ENCODE measurements around the gene GPAT2. TPM values are rescaled to one million over a fixed set of nuclear protein-coding genes. Genes with fewer than 3 reads are reported as not detected.
"Not testable (repeated sequence)": the region's sequence is repeated elsewhere in the genome, so short reads cannot be mapped to it uniquely, and the experiment has no call there.

The GPAT2 gene
- total RNA-seq, 1 experiment from 2014 or later: not detected

- DNase-seq; H3K27me3 ChIP-seq (ENCODE audit: low read length); H3K9me3 ChIP-seq (ENCODE audit: low read length); H4K20me1 ChIP-seq (ENCODE audit: low read length); H3K4me1 ChIP-seq (ENCODE audit: insufficient read depth, low read length); H3K36me3 ChIP-seq (ENCODE audit: low read depth, low read length); POLR2A ChIA-PET (ENCODE audit: unreplicated experiment); H3K27ac ChIP-seq (ENCODE audit: low read length); H3K79me2 ChIP-seq (ENCODE audit: low read length); H3K9ac ChIP-seq (ENCODE audit: low read length); H2AFZ ChIP-seq (ENCODE audit: low read length); H3K4me3 ChIP-seq (ENCODE audit: low read length); H3F3A ChIP-seq (ENCODE audit: low read length, unreplicated experiment); H3K9me2 ChIP-seq (replicated peaks; ENCODE audit: low read length); BruUV-seq (replicated peaks); intact Hi-C loops (cut with micrococcal nuclease); H3K4me2 ChIP-seq (ENCODE audit: low read length); CTCF ChIA-PET: not testable (repeated sequence)
- ATAC-seq: peak; percentile 57
Observed at GRCh38 chr2:96033997-96034396, 719 bp downstream of the GPAT2 start.

GRCh38 chr2:96027725-96028325 lies 6.9 kb downstream of the GPAT2 start:
- H3K9me3 ChIP-seq (ENCODE audit: low read length); H3K4me2 ChIP-seq (ENCODE audit: low read length); H3K9ac ChIP-seq (ENCODE audit: low read length); H3K79me2 ChIP-seq (ENCODE audit: low read length); H3K36me3 ChIP-seq (ENCODE audit: low read depth, low read length); DNase-seq; H2AFZ ChIP-seq (ENCODE audit: low read length); H3K27me3 ChIP-seq (ENCODE audit: low read length); H3K4me3 ChIP-seq (ENCODE audit: low read length); ATAC-seq; H4K20me1 ChIP-seq (ENCODE audit: low read length); CTCF ChIA-PET; H3K9me2 ChIP-seq (replicated peaks; ENCODE audit: low read length); H3F3A ChIP-seq (ENCODE audit: low read length, unreplicated experiment); intact Hi-C loops (cut with micrococcal nuclease); BruUV-seq (replicated peaks); H3K27ac ChIP-seq (ENCODE audit: low read length); POLR2A ChIA-PET (ENCODE audit: unreplicated experiment); H3K4me1 ChIP-seq (ENCODE audit: insufficient read depth, low read length): not testable (repeated sequence)

- ATAC-seq, CTCF ChIA-PET: not testable (repeated sequence)
Observed at GRCh38 chr2:96025755-96026154, 9.0 kb downstream of the GPAT2 start.

GRCh38 chr2:96025194-96025492 lies 9.6 kb downstream of the GPAT2 start:
- Histone ChIP-seq H2AFZ (ENCODE audit: low read length) (no peak overlapping the region), H3K79me2 (ENCODE audit: low read length) (no peaks in the 10 kb centered on the region), H3K27me3 (ENCODE audit: low read length) (no peaks in the 10 kb centered on the region), H3K4me2 (ENCODE audit: low read length) (no peak overlapping the region), H3K9me3 (ENCODE audit: low read length) (no peaks in the 10 kb centered on the region), H3K9ac (ENCODE audit: low read length) (no peak overlapping the region), H3K4me3 (ENCODE audit: low read length) (no peak overlapping the region), H3K4me1 (ENCODE audit: insufficient read depth, low read length) (no peaks in the 10 kb centered on the region), H3K27ac (ENCODE audit: low read length) (no peak overlapping the region), H3K9me2 (replicated peaks; ENCODE audit: low read length) (no peaks in the 10 kb centered on the region), H4K20me1 (ENCODE audit: low read length) (no peaks in the 10 kb centered on the region), H3F3A (ENCODE audit: low read length, unreplicated experiment) (no peaks in the 10 kb centered on the region), H3K36me3 (ENCODE audit: low read depth, low read length) (no peaks in the 10 kb centered on the region)
- no peak for DNase-seq
- CTCF ChIA-PET: no interaction called here
- ATAC-seq: no peak
- POLR2A ChIA-PET (ENCODE audit: unreplicated experiment): no interaction called here
- no TSS peak for BruUV-seq (replicated peaks)
- TF ChIP-seq EZH2phosphoT487 (IDR thresholded peaks at IDR 0.05; ENCODE audit: borderline replicate concordance, low read length) (no peak), EZH2 (IDR thresholded peaks at IDR 0.05; ENCODE audit: low read length, unreplicated experiment) (no peak), CTCF (conservative IDR thresholded peaks at IDR 0.05; ENCODE audit: low read depth, low read length) (no peak)
- intact Hi-C loops (cut with micrococcal nuclease): no loop called here

More at GRCh38 chr2:96025755-96026154, 9.0 kb downstream of the GPAT2 start:
- H3F3A ChIP-seq (ENCODE audit: low read length, unreplicated experiment); DNase-seq; H3K9me2 ChIP-seq (replicated peaks; ENCODE audit: low read length); intact Hi-C loops (cut with micrococcal nuclease); H3K9ac ChIP-seq (ENCODE audit: low read length); H3K4me2 ChIP-seq (ENCODE audit: low read length); H3K27me3 ChIP-seq (ENCODE audit: low read length); H2AFZ ChIP-seq (ENCODE audit: low read length); H3K27ac ChIP-seq (ENCODE audit: low read length); H4K20me1 ChIP-seq (ENCODE audit: low read length); POLR2A ChIA-PET (ENCODE audit: unreplicated experiment); H3K36me3 ChIP-seq (ENCODE audit: low read depth, low read length); BruUV-seq (replicated peaks); H3K4me1 ChIP-seq (ENCODE audit: insufficient read depth, low read length); H3K9me3 ChIP-seq (ENCODE audit: low read length); H3K79me2 ChIP-seq (ENCODE audit: low read length); H3K4me3 ChIP-seq (ENCODE audit: low read length): not testable (repeated sequence)
